K562 (cell line): ENCODE measurements around the gene NUP214. TPM values are rescaled to one million over a fixed set of nuclear protein-coding genes. Genes with fewer than 3 reads are reported as not detected.
A peak's percentile ranks its signal among the peaks of the same experiment; 100 is the strongest.

Source experiments
- HIVEP1 ChIP-seq: fragments of 250-450 bp; sonication (Bioruptor Pico); IDR thresholded peaks from 2 replicates; pipeline ENCODE4 v1.4.0; 2020; ENCODE audit warnings: mild to moderate bottlenecking
- HLTF ChIP-seq: fragments of 450-650 bp; IDR thresholded peaks from 2 replicates; pipeline ENCODE4 v1.6.1; 2016
- NCOA6 ChIP-seq: fragments of 450-650 bp; IDR thresholded peaks from 2 replicates; pipeline ENCODE4 v1.6.1; 2017; ENCODE audit warnings: mild to moderate bottlenecking
- RBM25 ChIP-seq: fragments of 200-400 bp; formaldehyde crosslinking; IDR thresholded peaks from 2 replicates; pipeline ENCODE4 v1.6.1; 2018; ENCODE audit warnings: low read length, low read depth, moderate library complexity; ENCODE audit not compliant: severe bottlenecking
- RHOXF2B ChIP-seq: fragments of 250-450 bp; sonication (Bioruptor Pico); conservative IDR thresholded peaks from 2 replicates; pipeline ENCODE4 v1.5.1; 2021
- SMAD3 ChIP-seq: fragments of 450-650 bp; formaldehyde crosslinking; conservative IDR thresholded peaks from 2 replicates; pipeline ENCODE4 v1.4.0; 2020; ENCODE audit warnings: mild to moderate bottlenecking
- SMAD4 ChIP-seq: fragments of 250-450 bp; sonication (Bioruptor Pico); conservative IDR thresholded peaks from 2 replicates; pipeline ENCODE4 v1.8.0; 2021; ENCODE audit warnings: inconsistent platforms, mild to moderate bottlenecking, moderate library complexity
- SRF ChIP-seq, 2 experiments: fragments of 250-450, 450-650 bp in 1 of 2; sonication (Bioruptor Pico) in 1 of 2; sonication (generic) in 1 of 2; formaldehyde crosslinking; IDR thresholded peaks; 2 replicates each; pipeline versions ENCODE4 v1.5.0 to v1.5.1; 2020 to 2022; ENCODE audit warnings: mild to moderate bottlenecking in 1 of 2, missing genetic modification reagents in 1 of 2
- ZFPM2 ChIP-seq: fragments of 250-450 bp; sonication (Bioruptor Pico); IDR thresholded peaks from 2 replicates; pipeline ENCODE4 v1.5.1; 2022; ENCODE audit warnings: mild to moderate bottlenecking
- ZNF79 ChIP-seq: fragments of 250-450 bp; sonication (Bioruptor Pico); IDR thresholded peaks from 2 replicates; pipeline ENCODE4 v1.4.0; 2020; ENCODE audit warnings: low read depth, mild to moderate bottlenecking, moderate library complexity
- polyA plus RNA-seq, 8 experiments: library from polyadenylated mRNA; depleted of rRNA in 4 of 8; stranded (reverse) in 5 of 8; unstranded in 3 of 8; fragments of >200 nt; fragmentation: Nextera tagmentation in 2 of 8; fragmentation: Illumina TruSeq in 1 of 8; extraction: Ambion mirVana in 2 of 8; extraction: Trizol in 1 of 8; gene quantifications; 2 replicates each; pipeline versions ENCODE4 v1.2.1 to v1.2.3, GENCODE V29; 2011 to 2014; ENCODE audit warnings: inconsistent platforms in 1 of 8, missing spikeins in 1 of 8
- total RNA-seq, 7 experiments: library from RNA; depleted of rRNA in 6 of 7; stranded (reverse); fragments of >200 nt in 6 of 7; fragmentation: Illumina TruSeq in 2 of 7; extraction: Trizol in 2 of 7; gene quantifications; 2 replicates each; pipeline versions ENCODE4 v1.2.1 to v1.2.3, GENCODE V29; 2011 to 2021; ENCODE audit warnings: low replicate concordance in 1 of 7
- TF ChIP-seq, protein P1 (sequence below): fragments of 250-450 bp; sonication (Bioruptor Pico); IDR thresholded peaks from 2 replicates; pipeline ENCODE4 v1.8.0; 2021; ENCODE audit warnings: borderline replicate concordance, mild to moderate bottlenecking, moderate library complexity; ENCODE audit not compliant: poor library complexity, severe bottlenecking
- TF ChIP-seq, protein P2 (sequence below): fragments of 200-800 bp; sonication (Bioruptor generic); IDR thresholded peaks from 2 replicates; pipeline ENCODE4 v1.6.1; 2016; ENCODE audit warnings: missing genetic modification characterization, missing compliant biosample characterization
- TF ChIP-seq, protein P3 (sequence below): fragments of 150-350 bp; conservative IDR thresholded peaks from 2 replicates; pipeline ENCODE4 v1.6.1; 2014; ENCODE audit warnings: low read length
- TF ChIP-seq, protein P4 (sequence below): sonication (generic); formaldehyde crosslinking; IDR thresholded peaks from 2 replicates; pipeline ENCODE4 v1.8.1; 2023; ENCODE audit warnings: mild to moderate bottlenecking, missing genetic modification reagents

The NUP214 gene
- total and polyA plus RNA-seq, 9 of the 15 experiments (the other 6 are each of a cell fraction or from before 2014, with no cell fraction given), result 56.9 to 332 (median 97.1) TPM

DNA sequence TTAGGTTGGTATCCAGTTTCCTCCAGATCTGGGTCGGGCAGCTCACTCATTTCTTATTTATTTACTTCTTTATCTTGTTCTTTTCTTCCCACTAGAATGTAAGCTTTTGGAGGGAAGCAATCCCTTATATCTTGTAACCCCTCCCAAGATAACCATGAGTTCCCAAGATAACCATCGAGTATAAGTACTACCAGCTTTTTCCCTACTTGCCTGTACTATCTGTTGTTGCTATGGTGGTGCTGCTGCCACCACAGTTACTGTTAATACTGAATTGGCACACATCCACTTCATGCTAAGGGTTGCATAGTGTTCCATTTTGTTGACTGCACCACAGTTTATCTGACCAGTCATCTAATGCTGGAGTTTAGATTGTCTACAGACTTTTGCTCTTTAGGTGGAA, 19.9 kb downstream of the NUP214 start (continued):
- TF ChIP-seq, protein P1, sequence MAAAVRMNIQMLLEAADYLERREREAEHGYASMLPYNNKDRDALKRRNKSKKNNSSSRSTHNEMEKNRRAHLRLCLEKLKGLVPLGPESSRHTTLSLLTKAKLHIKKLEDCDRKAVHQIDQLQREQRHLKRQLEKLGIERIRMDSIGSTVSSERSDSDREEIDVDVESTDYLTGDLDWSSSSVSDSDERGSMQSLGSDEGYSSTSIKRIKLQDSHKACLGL (CRISPR knock-in tag), result no peak
- TF ChIP-seq, protein P2, sequence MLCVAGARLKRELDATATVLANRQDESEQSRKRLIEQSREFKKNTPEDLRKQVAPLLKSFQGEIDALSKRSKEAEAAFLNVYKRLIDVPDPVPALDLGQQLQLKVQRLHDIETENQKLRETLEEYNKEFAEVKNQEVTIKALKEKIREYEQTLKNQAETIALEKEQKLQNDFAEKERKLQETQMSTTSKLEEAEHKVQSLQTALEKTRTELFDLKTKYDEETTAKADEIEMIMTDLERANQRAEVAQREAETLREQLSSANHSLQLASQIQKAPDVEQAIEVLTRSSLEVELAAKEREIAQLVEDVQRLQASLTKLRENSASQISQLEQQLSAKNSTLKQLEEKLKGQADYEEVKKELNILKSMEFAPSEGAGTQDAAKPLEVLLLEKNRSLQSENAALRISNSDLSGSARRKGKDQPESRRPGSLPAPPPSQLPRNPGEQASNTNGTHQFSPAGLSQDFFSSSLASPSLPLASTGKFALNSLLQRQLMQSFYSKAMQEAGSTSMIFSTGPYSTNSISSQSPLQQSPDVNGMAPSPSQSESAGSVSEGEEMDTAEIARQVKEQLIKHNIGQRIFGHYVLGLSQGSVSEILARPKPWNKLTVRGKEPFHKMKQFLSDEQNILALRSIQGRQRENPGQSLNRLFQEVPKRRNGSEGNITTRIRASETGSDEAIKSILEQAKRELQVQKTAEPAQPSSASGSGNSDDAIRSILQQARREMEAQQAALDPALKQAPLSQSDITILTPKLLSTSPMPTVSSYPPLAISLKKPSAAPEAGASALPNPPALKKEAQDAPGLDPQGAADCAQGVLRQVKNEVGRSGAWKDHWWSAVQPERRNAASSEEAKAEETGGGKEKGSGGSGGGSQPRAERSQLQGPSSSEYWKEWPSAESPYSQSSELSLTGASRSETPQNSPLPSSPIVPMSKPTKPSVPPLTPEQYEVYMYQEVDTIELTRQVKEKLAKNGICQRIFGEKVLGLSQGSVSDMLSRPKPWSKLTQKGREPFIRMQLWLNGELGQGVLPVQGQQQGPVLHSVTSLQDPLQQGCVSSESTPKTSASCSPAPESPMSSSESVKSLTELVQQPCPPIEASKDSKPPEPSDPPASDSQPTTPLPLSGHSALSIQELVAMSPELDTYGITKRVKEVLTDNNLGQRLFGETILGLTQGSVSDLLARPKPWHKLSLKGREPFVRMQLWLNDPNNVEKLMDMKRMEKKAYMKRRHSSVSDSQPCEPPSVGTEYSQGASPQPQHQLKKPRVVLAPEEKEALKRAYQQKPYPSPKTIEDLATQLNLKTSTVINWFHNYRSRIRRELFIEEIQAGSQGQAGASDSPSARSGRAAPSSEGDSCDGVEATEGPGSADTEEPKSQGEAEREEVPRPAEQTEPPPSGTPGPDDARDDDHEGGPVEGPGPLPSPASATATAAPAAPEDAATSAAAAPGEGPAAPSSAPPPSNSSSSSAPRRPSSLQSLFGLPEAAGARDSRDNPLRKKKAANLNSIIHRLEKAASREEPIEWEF, result no peak
- TF ChIP-seq RBM25, result no peak
- TF ChIP-seq ZNF79 (CRISPR knock-in tag), result no peak
- TF ChIP-seq RHOXF2B (CRISPR knock-in tag), result no peak
- no peak for TF ChIP-seq SMAD3 (CRISPR knock-in tag)
- TF ChIP-seq NCOA6, result no peak
- TF ChIP-seq SMAD4 (CRISPR knock-in tag), result no peak
- no peak for TF ChIP-seq SRF (CRISPR knock-in tag; IDR thresholded peaks at IDR 0.05)
- no peak for TF ChIP-seq ZFPM2 (CRISPR knock-in tag)
- TF ChIP-seq HLTF, result no peak
- TF ChIP-seq, protein P3, sequence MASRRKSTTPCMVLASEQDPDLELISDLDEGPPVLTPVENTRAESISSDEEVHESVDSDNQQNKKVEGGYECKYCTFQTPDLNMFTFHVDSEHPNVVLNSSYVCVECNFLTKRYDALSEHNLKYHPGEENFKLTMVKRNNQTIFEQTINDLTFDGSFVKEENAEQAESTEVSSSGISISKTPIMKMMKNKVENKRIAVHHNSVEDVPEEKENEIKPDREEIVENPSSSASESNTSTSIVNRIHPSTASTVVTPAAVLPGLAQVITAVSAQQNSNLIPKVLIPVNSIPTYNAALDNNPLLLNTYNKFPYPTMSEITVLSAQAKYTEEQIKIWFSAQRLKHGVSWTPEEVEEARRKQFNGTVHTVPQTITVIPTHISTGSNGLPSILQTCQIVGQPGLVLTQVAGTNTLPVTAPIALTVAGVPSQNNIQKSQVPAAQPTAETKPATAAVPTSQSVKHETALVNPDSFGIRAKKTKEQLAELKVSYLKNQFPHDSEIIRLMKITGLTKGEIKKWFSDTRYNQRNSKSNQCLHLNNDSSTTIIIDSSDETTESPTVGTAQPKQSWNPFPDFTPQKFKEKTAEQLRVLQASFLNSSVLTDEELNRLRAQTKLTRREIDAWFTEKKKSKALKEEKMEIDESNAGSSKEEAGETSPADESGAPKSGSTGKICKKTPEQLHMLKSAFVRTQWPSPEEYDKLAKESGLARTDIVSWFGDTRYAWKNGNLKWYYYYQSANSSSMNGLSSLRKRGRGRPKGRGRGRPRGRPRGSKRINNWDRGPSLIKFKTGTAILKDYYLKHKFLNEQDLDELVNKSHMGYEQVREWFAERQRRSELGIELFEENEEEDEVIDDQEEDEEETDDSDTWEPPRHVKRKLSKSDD, result no peak
- no peak for TF ChIP-seq HIVEP1 (CRISPR knock-in tag)
- TF ChIP-seq, protein P4, sequence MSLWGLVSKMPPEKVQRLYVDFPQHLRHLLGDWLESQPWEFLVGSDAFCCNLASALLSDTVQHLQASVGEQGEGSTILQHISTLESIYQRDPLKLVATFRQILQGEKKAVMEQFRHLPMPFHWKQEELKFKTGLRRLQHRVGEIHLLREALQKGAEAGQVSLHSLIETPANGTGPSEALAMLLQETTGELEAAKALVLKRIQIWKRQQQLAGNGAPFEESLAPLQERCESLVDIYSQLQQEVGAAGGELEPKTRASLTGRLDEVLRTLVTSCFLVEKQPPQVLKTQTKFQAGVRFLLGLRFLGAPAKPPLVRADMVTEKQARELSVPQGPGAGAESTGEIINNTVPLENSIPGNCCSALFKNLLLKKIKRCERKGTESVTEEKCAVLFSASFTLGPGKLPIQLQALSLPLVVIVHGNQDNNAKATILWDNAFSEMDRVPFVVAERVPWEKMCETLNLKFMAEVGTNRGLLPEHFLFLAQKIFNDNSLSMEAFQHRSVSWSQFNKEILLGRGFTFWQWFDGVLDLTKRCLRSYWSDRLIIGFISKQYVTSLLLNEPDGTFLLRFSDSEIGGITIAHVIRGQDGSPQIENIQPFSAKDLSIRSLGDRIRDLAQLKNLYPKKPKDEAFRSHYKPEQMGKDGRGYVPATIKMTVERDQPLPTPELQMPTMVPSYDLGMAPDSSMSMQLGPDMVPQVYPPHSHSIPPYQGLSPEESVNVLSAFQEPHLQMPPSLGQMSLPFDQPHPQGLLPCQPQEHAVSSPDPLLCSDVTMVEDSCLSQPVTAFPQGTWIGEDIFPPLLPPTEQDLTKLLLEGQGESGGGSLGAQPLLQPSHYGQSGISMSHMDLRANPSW (CRISPR knock-in tag), result 0 out of 2 replicates have a peak, but pooled peaks have one; percentile 85
